Hepatocyte (in vitro differentiated cells): Measurements from ENCODE around the gene EMC1. TPM values are rescaled to one million over a fixed set of nuclear protein-coding genes. Genes with fewer than 3 reads are reported as not detected.

Source experiments
- DNase-seq: peaks from one replicate; pipeline ENCODE4 v3.0.0-alpha.2; 2016; ENCODE audit warnings: low spot score
- H2AFZ ChIP-seq: fragments of 200-600 bp; sonication (generic); 2 replicates; pipeline ENCODE4 v1.6.0; 2016; ENCODE audit warnings: antibody characterized with exemption, mild to moderate bottlenecking
- H3K27ac ChIP-seq: fragments of 200-600 bp; sonication (generic); 2 replicates; pipeline ENCODE4 v1.5.1; 2016; ENCODE audit warnings: mild to moderate bottlenecking
- H3K27me3 ChIP-seq: fragments of 200-600 bp; sonication (generic); 2 replicates; pipeline ENCODE4 v1.6.1; 2016
- H3K36me3 ChIP-seq: fragments of 200-600 bp; sonication (generic); replicated peaks from 2 replicates; pipeline ENCODE4 v1.5.1; 2016; ENCODE audit warnings: low read depth; ENCODE audit not compliant: insufficient read depth
- H3K4me1 ChIP-seq: fragments of 200-600 bp; sonication (generic); 2 replicates; pipeline ENCODE4 v1.5.1; 2016; ENCODE audit warnings: mild to moderate bottlenecking, moderate library complexity; ENCODE audit not compliant: insufficient read depth
- H3K4me2 ChIP-seq: fragments of 200-600 bp; sonication (generic); 2 replicates; pipeline ENCODE4 v1.6.0; 2016
- H3K4me3 ChIP-seq: fragments of 200-600 bp; sonication (generic); 2 replicates; pipeline ENCODE4 v1.5.1; 2016; ENCODE audit warnings: mild to moderate bottlenecking
- H3K79me2 ChIP-seq: fragments of 200-600 bp; sonication (generic); 2 replicates; pipeline ENCODE4 v1.6.0; 2017; ENCODE audit warnings: mild to moderate bottlenecking
- H3K9me2 ChIP-seq: fragments of 200-600 bp; sonication (generic); replicated peaks from 2 replicates; pipeline ENCODE4 v1.6.0; 2017; ENCODE audit warnings: mild to moderate bottlenecking; ENCODE audit not compliant: insufficient read depth
- H3K9me3 ChIP-seq: fragments of 200-600 bp; sonication (generic); 2 replicates; pipeline ENCODE4 v1.5.1; 2016; ENCODE audit warnings: low read depth, mild to moderate bottlenecking
- H4K20me1 ChIP-seq: fragments of 200-600 bp; sonication (generic); 2 replicates; pipeline ENCODE4 v1.6.0; 2016; ENCODE audit warnings: mild to moderate bottlenecking; ENCODE audit not compliant: insufficient read depth, poor library complexity, severe bottlenecking
- CTCF ChIP-seq: fragments of 200-600 bp; sonication (generic); IDR thresholded peaks from 2 replicates; pipeline ENCODE4 v1.5.1; 2016; ENCODE audit warnings: antibody characterized with exemption, mild to moderate bottlenecking; ENCODE audit not compliant: poor library complexity
- EZH2 ChIP-seq: fragments of 200-600 bp; sonication (generic); IDR thresholded peaks from 2 replicates; pipeline ENCODE4 v1.6.1; 2016; ENCODE audit warnings: antibody characterized with exemption, mild to moderate bottlenecking, borderline replicate concordance
- EZH2phosphoT487 ChIP-seq: fragments of 200-600 bp; sonication (generic); IDR thresholded peaks from one replicate; pipeline ENCODE4 v1.6.1; 2018; ENCODE audit warnings: antibody characterized with exemption, mild to moderate bottlenecking, low read depth, moderate library complexity; ENCODE audit not compliant: unreplicated experiment, severe bottlenecking
- WGBS: methylation state at CpG from one replicate; pipeline ENCODE4 v1.1.6; 2016; ENCODE audit warnings: low lambda C conversion rate; ENCODE audit errors: missing lambda C conversion rate; 5-methylcytosine and 5-hydroxymethylcytosine counted together
- polyA plus RNA-seq: library from polyadenylated mRNA; unstranded; fragments of >200 nt; fragmentation: Nextera tagmentation; extraction: Ambion mirVana; gene quantifications from 2 replicates; pipeline ENCODE4 v1.2.1, GENCODE V29; 2016
- total RNA-seq: library from RNA; depleted of rRNA; stranded (reverse); fragments of >200 nt; gene quantifications from 2 replicates; pipeline ENCODE4 v1.2.3, GENCODE V29; 2014

Gene EMC1
- total and polyA plus RNA-seq, 2 experiments from 2014 or later = 33.2 to 35.8 TPM

- TF ChIP-seq EZH2 (no peak), CTCF (no peak), EZH2phosphoT487 (no peak)
- H2AFZ ChIP-seq = no peak overlapping the region
- H3K4me3 ChIP-seq = no peak overlapping the region
- H3K79me2 ChIP-seq = no peaks in the 10 kb centered on the region
- no peaks in the 10 kb centered on the region for H4K20me1 ChIP-seq
- 95% methylated on average over 5 of the region's 5 CpGs for WGBS
- H3K4me1 ChIP-seq = no peaks in the 10 kb centered on the region
- H3K9me3 ChIP-seq = no peaks in the 10 kb centered on the region
- H3K27ac ChIP-seq = no peak overlapping the region
- H3K36me3 ChIP-seq = no peaks in the 10 kb centered on the region
- no peak overlapping the region for H3K4me2 ChIP-seq
- H3K9me2 ChIP-seq = no peaks in the 10 kb centered on the region
- H3K27me3 ChIP-seq = no peaks in the 10 kb centered on the region
- no peak for DNase-seq
Measured at GRCh38 chr1:19262744-19263143, 11.4 kb upstream of the EMC1 start.

- no peak for TF ChIP-seq EZH2phosphoT487
- no peak for TF ChIP-seq CTCF
- no peak for TF ChIP-seq EZH2
- Histone ChIP-seq H3K36me3 (no peaks in the 10 kb centered on the region), H3K27me3 (no peaks in the 10 kb centered on the region), H3K27ac (no peak overlapping the region), H3K4me2 (no peak overlapping the region), H3K4me1 (no peaks in the 10 kb centered on the region), H3K79me2 (no peaks in the 10 kb centered on the region), H3K9me2 (no peaks in the 10 kb centered on the region), H4K20me1 (no peaks in the 10 kb centered on the region), H3K9me3 (no peaks in the 10 kb centered on the region), H2AFZ (no peak overlapping the region), H3K4me3 (no peak overlapping the region)
- WGBS = 91% methylated on average over 5 of the region's 5 CpGs
- DNase-seq = no peak
Measured at GRCh38 chr1:19262047-19262446, 10.7 kb upstream of the EMC1 start.

- Histone ChIP-seq H3K27me3 (no peaks in the 10 kb centered on the region), H4K20me1 (no peaks in the 10 kb centered on the region), H2AFZ (no peak overlapping the region), H3K27ac (no peak overlapping the region), H3K9me2 (no peaks in the 10 kb centered on the region), H3K9me3 (no peaks in the 10 kb centered on the region), H3K4me3 (no peak overlapping the region), H3K79me2 (no peaks in the 10 kb centered on the region), H3K36me3 (no peaks in the 10 kb centered on the region), H3K4me1 (no peaks in the 10 kb centered on the region), H3K4me2 (no peak overlapping the region)
- TF ChIP-seq EZH2 (no peak), CTCF (no peak), EZH2phosphoT487 (no peak)
- WGBS = 88% methylated on average over 21 of the region's 21 CpGs
- DNase-seq = peak; percentile 17
Measured at GRCh38 chr1:19260211-19261138, 9.2 kb upstream of the EMC1 start.
